Measurements from ENCODE around the gene SCYL1.
"Not testable (repeated sequence)": the region's sequence is repeated elsewhere in the genome, so short reads cannot be mapped to it uniquely, and the experiment has no call there.

Gene SCYL1

GRCh38 chr11:65558930-65559509, 34.1 kb downstream of the SCYL1 start:
- peak overlapping the region; percentile 62 for H3K4me3 Mint-ChIP-seq
- H3K27ac Mint-ChIP-seq = peak overlapping the region; percentile 55
- H3K9me3 Mint-ChIP-seq = no peaks in the 10 kb centered on the region
- H3K36me3 Mint-ChIP-seq (ENCODE audit: low read depth) = no peaks in the 10 kb centered on the region
- no peaks in the 10 kb centered on the region for H3K27me3 Mint-ChIP-seq
- peaks cover 69% of the 10 kb centered on the region for H3K4me1 Mint-ChIP-seq (ENCODE audit: low read depth)

- Mint-ChIP-seq H3K27ac (peak overlapping the region; percentile 47), H3K36me3 (ENCODE audit: low read depth) (no peaks in the 10 kb centered on the region), H3K9me3 (no peaks in the 10 kb centered on the region), H3K4me3 (no peak overlapping the region), H3K4me1 (ENCODE audit: low read depth) (peaks cover 64% of the 10 kb centered on the region), H3K27me3 (no peaks in the 10 kb centered on the region)
Observed at GRCh38 chr11:65559535-65559934, 34.7 kb downstream of the SCYL1 start.

- no peaks in the 10 kb centered on the region for H3K36me3 Mint-ChIP-seq (ENCODE audit: low read depth)
- peaks cover 63% of the 10 kb centered on the region for H3K4me1 Mint-ChIP-seq (ENCODE audit: low read depth)
- peak overlapping the region; percentile 39 for H3K27ac Mint-ChIP-seq
- H3K27me3 Mint-ChIP-seq = no peaks in the 10 kb centered on the region
- H3K4me3 Mint-ChIP-seq = no peak overlapping the region
- no peaks in the 10 kb centered on the region for H3K9me3 Mint-ChIP-seq
Observed at GRCh38 chr11:65559951-65560537, 35.2 kb downstream of the SCYL1 start.

GRCh38 chr11:65560555-65561418, 35.9 kb downstream of the SCYL1 start:
- peak overlapping the region; percentile 39 for H3K27ac Mint-ChIP-seq
- no peaks in the 10 kb centered on the region for H3K9me3 Mint-ChIP-seq
- H3K36me3 Mint-ChIP-seq (ENCODE audit: low read depth) = no peaks in the 10 kb centered on the region
- peaks cover 63% of the 10 kb centered on the region for H3K4me1 Mint-ChIP-seq (ENCODE audit: low read depth)
- H3K27me3 Mint-ChIP-seq = no peaks in the 10 kb centered on the region
- no peak overlapping the region for H3K4me3 Mint-ChIP-seq

GRCh38 chr11:65562020-65562419, 37.1 kb downstream of the SCYL1 start:
- H3K9me3 Mint-ChIP-seq = no peaks in the 10 kb centered on the region
- H3K27me3 Mint-ChIP-seq = no peaks in the 10 kb centered on the region
- H3K27ac Mint-ChIP-seq = peak overlapping the region; percentile 4
- H3K36me3 Mint-ChIP-seq (ENCODE audit: low read depth) = no peaks in the 10 kb centered on the region
- no peak overlapping the region for H3K4me3 Mint-ChIP-seq
- peaks cover 65% of the 10 kb centered on the region for H3K4me1 Mint-ChIP-seq (ENCODE audit: low read depth)

- H3K27ac Mint-ChIP-seq = no peak overlapping the region
Observed at GRCh38 chr11:65562788-65563187, 37.9 kb downstream of the SCYL1 start.

GRCh38 chr11:65563601-65564000, 38.7 kb downstream of the SCYL1 start:
- Mint-ChIP-seq H3K4me3 (no peak overlapping the region), H3K27me3 (no peaks in the 10 kb centered on the region), H3K9me3 (no peaks in the 10 kb centered on the region), H3K4me1 (ENCODE audit: low read depth) (peaks cover 69% of the 10 kb centered on the region), H3K36me3 (ENCODE audit: low read depth) (peaks cover 5% of the 10 kb centered on the region), H3K27ac (no peak overlapping the region)

More at GRCh38 chr11:65562788-65563187, 37.9 kb downstream of the SCYL1 start:
- no peak overlapping the region for H3K4me3 Mint-ChIP-seq
- H3K4me1 Mint-ChIP-seq (ENCODE audit: low read depth) = peaks cover 62% of the 10 kb centered on the region
- H3K36me3 Mint-ChIP-seq (ENCODE audit: low read depth) = peaks cover under 1% of the 10 kb centered on the region
- no peaks in the 10 kb centered on the region for H3K9me3 Mint-ChIP-seq
- no peaks in the 10 kb centered on the region for H3K27me3 Mint-ChIP-seq

GRCh38 chr11:65564879-65565559, 40.1 kb downstream of the SCYL1 start:
- H3K27me3 Mint-ChIP-seq; H3K36me3 Mint-ChIP-seq (ENCODE audit: low read depth); H3K9me3 Mint-ChIP-seq: not testable (repeated sequence)
- peak overlapping the region; percentile 56 for H3K4me3 Mint-ChIP-seq
- peaks cover 62% of the 10 kb centered on the region for H3K4me1 Mint-ChIP-seq (ENCODE audit: low read depth)
- H3K27ac Mint-ChIP-seq = peak overlapping the region; percentile 90

- peaks cover 9% of the 10 kb centered on the region for H3K36me3 Mint-ChIP-seq (ENCODE audit: low read depth)
- no peaks in the 10 kb centered on the region for H3K9me3 Mint-ChIP-seq
- peak overlapping the region; percentile 56 for H3K4me3 Mint-ChIP-seq
- peaks cover 56% of the 10 kb centered on the region for H3K4me1 Mint-ChIP-seq (ENCODE audit: low read depth)
- no peaks in the 10 kb centered on the region for H3K27me3 Mint-ChIP-seq
- H3K27ac Mint-ChIP-seq = peak overlapping the region; percentile 90
Observed at GRCh38 chr11:65565624-65566453, 41.0 kb downstream of the SCYL1 start.

- Mint-ChIP-seq H3K27ac (peak overlapping the region; percentile 96), H3K4me3 (peak overlapping the region; percentile 92), H3K4me1 (ENCODE audit: low read depth) (peaks cover 70% of the 10 kb centered on the region), H3K27me3 (no peaks in the 10 kb centered on the region), H3K9me3 (no peaks in the 10 kb centered on the region), H3K36me3 (ENCODE audit: low read depth) (peaks cover 22% of the 10 kb centered on the region)
Observed at GRCh38 chr11:65569164-65569972, 44.5 kb downstream of the SCYL1 start.

- Mint-ChIP-seq H3K27me3 (no peaks in the 10 kb centered on the region), H3K9me3 (no peaks in the 10 kb centered on the region), H3K36me3 (ENCODE audit: low read depth) (peaks cover 22% of the 10 kb centered on the region), H3K4me1 (ENCODE audit: low read depth) (peaks cover 72% of the 10 kb centered on the region), H3K4me3 (peak within 1 kb of the TSS; percentile 92), H3K27ac (peak within 1 kb of the TSS; percentile 96)
Observed at GRCh38 chr11:65569973-65570918, 45.4 kb downstream of the SCYL1 start, which contains the start of gene ZNRD2. TSS of gene ZNRD2 (plus strand) at chr11:65570477. CDS start at chr11:65570492, 15 bp downstream.

- Mint-ChIP-seq H3K27me3 (no peaks in the 10 kb centered on the region), H3K4me1 (ENCODE audit: low read depth) (peaks cover 64% of the 10 kb centered on the region), H3K27ac (peak overlapping the region; percentile 94), H3K9me3 (no peaks in the 10 kb centered on the region), H3K4me3 (peak overlapping the region; percentile 92), H3K36me3 (ENCODE audit: low read depth) (peaks cover 22% of the 10 kb centered on the region)
Observed at GRCh38 chr11:65571420-65571819, 46.5 kb downstream of the SCYL1 start.

GRCh38 chr11:65571940-65572339, 47.1 kb downstream of the SCYL1 start:
- Mint-ChIP-seq H3K4me3 (peak overlapping the region; percentile 92), H3K27ac (peak overlapping the region; percentile 94), H3K9me3 (no peaks in the 10 kb centered on the region), H3K36me3 (ENCODE audit: low read depth) (peaks cover 22% of the 10 kb centered on the region), H3K4me1 (ENCODE audit: low read depth) (peaks cover 64% of the 10 kb centered on the region), H3K27me3 (no peaks in the 10 kb centered on the region)

All from stimulated activated naive CD8-positive, alpha-beta T cell treated with anti-CD3 and anti-CD28 coated beads, Interleukin-15, Interleukin-2, amounts not matched to agents 100 ng/mL and 50 ng/mL, for 24 hours (primary cell).